T-helper 1 cell treated with Interleukin-12 subunit alpha and Interleukin-12 subunit beta and Interleukin-4 antibody, amounts not matched to agents 30 μg/mL and 1 μg/mL, for 36 hours (primary cell): ENCODE data around the gene ZBTB5.
"Not testable (repeated sequence)": the region's sequence is repeated elsewhere in the genome, so short reads cannot be mapped to it uniquely, and the experiment has no call there.

Experiments
- H3K27ac Mint-ChIP-seq: one replicate; pipeline ENCODE4 v1.8.0; 2021; ENCODE audit warnings: mild to moderate bottlenecking, mixed read lengths
- H3K27me3 Mint-ChIP-seq: one replicate; pipeline ENCODE4 v1.8.0; 2021; ENCODE audit warnings: low read depth, mixed read lengths
- H3K36me3 Mint-ChIP-seq: one replicate; pipeline ENCODE4 v1.8.0; 2021; ENCODE audit warnings: low read depth, mixed read lengths
- H3K4me1 Mint-ChIP-seq: one replicate; pipeline ENCODE4 v1.8.0; 2021; ENCODE audit warnings: low read depth, mixed read lengths
- H3K4me3 Mint-ChIP-seq: one replicate; pipeline ENCODE4 v1.8.0; 2021; ENCODE audit warnings: mild to moderate bottlenecking, moderate library complexity, mixed read lengths
- H3K9me3 Mint-ChIP-seq: one replicate; pipeline ENCODE4 v1.8.0; 2021; ENCODE audit warnings: mixed read lengths

The ZBTB5 gene

GRCh38 chr9:37429441-37430285 lies 35.6 kb downstream of the ZBTB5 start:
- Mint-ChIP-seq H3K27ac (no peak overlapping the region), H3K9me3 (no peaks in the 10 kb centered on the region), H3K4me1 (no peaks in the 10 kb centered on the region), H3K4me3 (no peak overlapping the region), H3K36me3 (peaks cover 8% of the 10 kb centered on the region), H3K27me3 (no peaks in the 10 kb centered on the region)

GRCh38 chr9:37428345-37428744 lies 36.9 kb downstream of the ZBTB5 start:
- no peak overlapping the region for H3K27ac Mint-ChIP-seq
- H3K4me3 Mint-ChIP-seq: no peak overlapping the region
- no peaks in the 10 kb centered on the region for H3K9me3 Mint-ChIP-seq
- peaks cover 6% of the 10 kb centered on the region for H3K4me1 Mint-ChIP-seq
- H3K27me3 Mint-ChIP-seq: no peaks in the 10 kb centered on the region
- H3K36me3 Mint-ChIP-seq: peaks cover 6% of the 10 kb centered on the region

- no peak overlapping the region for H3K27ac Mint-ChIP-seq
- H3K4me3 Mint-ChIP-seq: no peak overlapping the region
- H3K9me3 Mint-ChIP-seq: no peaks in the 10 kb centered on the region
- H3K4me1 Mint-ChIP-seq: peaks cover 14% of the 10 kb centered on the region
- peaks cover 8% of the 10 kb centered on the region for H3K36me3 Mint-ChIP-seq
- H3K27me3 Mint-ChIP-seq: no peaks in the 10 kb centered on the region
These were observed 38.4 kb downstream of the ZBTB5 start for GRCh38 chr9:37426846-37427245.

GRCh38 chr9:37426431-37426830 lies 38.8 kb downstream of the ZBTB5 start:
- H3K9me3 Mint-ChIP-seq, H3K36me3 Mint-ChIP-seq, H3K4me3 Mint-ChIP-seq, H3K27ac Mint-ChIP-seq, H3K27me3 Mint-ChIP-seq: not testable (repeated sequence)
- peaks cover 15% of the 10 kb centered on the region for H3K4me1 Mint-ChIP-seq

- no peaks in the 10 kb centered on the region for H3K9me3 Mint-ChIP-seq
- peaks cover 8% of the 10 kb centered on the region for H3K36me3 Mint-ChIP-seq
- H3K27ac Mint-ChIP-seq: no peak overlapping the region
- H3K4me1 Mint-ChIP-seq: peaks cover 15% of the 10 kb centered on the region
- no peak overlapping the region for H3K4me3 Mint-ChIP-seq
- no peaks in the 10 kb centered on the region for H3K27me3 Mint-ChIP-seq
These were observed 39.9 kb downstream of the ZBTB5 start for GRCh38 chr9:37425298-37425752.

- peaks cover 15% of the 10 kb centered on the region for H3K4me1 Mint-ChIP-seq
- H3K27ac Mint-ChIP-seq: no peak overlapping the region
- no peaks in the 10 kb centered on the region for H3K27me3 Mint-ChIP-seq
- no peaks in the 10 kb centered on the region for H3K9me3 Mint-ChIP-seq
- H3K36me3 Mint-ChIP-seq: peaks cover 8% of the 10 kb centered on the region
- H3K4me3 Mint-ChIP-seq: no peak overlapping the region
These were observed 40.5 kb downstream of the ZBTB5 start for GRCh38 chr9:37424686-37425297.

- H3K9me3 Mint-ChIP-seq: no peaks in the 10 kb centered on the region
These were observed 41.0 kb downstream of the ZBTB5 start for GRCh38 chr9:37424204-37424685.

GRCh38 chr9:37423508-37423907 lies 41.7 kb downstream of the ZBTB5 start:
- Mint-ChIP-seq H3K27ac (peak overlapping the region; percentile 80), H3K4me3 (peak overlapping the region; percentile 96), H3K9me3 (no peaks in the 10 kb centered on the region), H3K27me3 (peaks cover 3% of the 10 kb centered on the region), H3K36me3 (peaks cover 8% of the 10 kb centered on the region), H3K4me1 (peaks cover 19% of the 10 kb centered on the region)

More at GRCh38 chr9:37424204-37424685, 41.0 kb downstream of the ZBTB5 start:
- H3K4me1 Mint-ChIP-seq: peaks cover 15% of the 10 kb centered on the region
- H3K27ac Mint-ChIP-seq: no peak overlapping the region
- no peaks in the 10 kb centered on the region for H3K27me3 Mint-ChIP-seq
- H3K4me3 Mint-ChIP-seq: no peak overlapping the region
- H3K36me3 Mint-ChIP-seq: peaks cover 8% of the 10 kb centered on the region

GRCh38 chr9:37422289-37423104 lies 42.8 kb downstream of the ZBTB5 start, which contains the start of gene GRHPR:
TSS of gene GRHPR (plus strand) at chr9:37422696. CDS start at chr9:37422751, 55 bp downstream.
- Mint-ChIP-seq H3K9me3 (no peaks in the 10 kb centered on the region), H3K4me1 (peaks cover 19% of the 10 kb centered on the region), H3K36me3 (peaks cover 8% of the 10 kb centered on the region), H3K4me3 (peak within 1 kb of the TSS; percentile 96), H3K27me3 (peaks cover 3% of the 10 kb centered on the region), H3K27ac (peak within 1 kb of the TSS; percentile 90)

GRCh38 chr9:37421914-37422288 lies 43.3 kb downstream of the ZBTB5 start:
- H3K36me3 Mint-ChIP-seq: peaks cover 8% of the 10 kb centered on the region
- no peaks in the 10 kb centered on the region for H3K9me3 Mint-ChIP-seq
- H3K27me3 Mint-ChIP-seq: peaks cover 3% of the 10 kb centered on the region
- H3K4me3 Mint-ChIP-seq: peak overlapping the region; percentile 96
- peak overlapping the region; percentile 90 for H3K27ac Mint-ChIP-seq
- peaks cover 19% of the 10 kb centered on the region for H3K4me1 Mint-ChIP-seq

- Mint-ChIP-seq H3K9me3 (no peaks in the 10 kb centered on the region), H3K36me3 (peaks cover 2% of the 10 kb centered on the region), H3K4me3 (no peak overlapping the region), H3K27me3 (peaks cover 3% of the 10 kb centered on the region), H3K27ac (no peak overlapping the region), H3K4me1 (peaks cover 19% of the 10 kb centered on the region)
These were observed 44.7 kb downstream of the ZBTB5 start for GRCh38 chr9:37420271-37421215.

GRCh38 chr9:37419204-37419603 lies 46.0 kb downstream of the ZBTB5 start:
- no peak overlapping the region for H3K4me3 Mint-ChIP-seq
- H3K9me3 Mint-ChIP-seq: no peaks in the 10 kb centered on the region
- H3K27ac Mint-ChIP-seq: no peak overlapping the region
- H3K4me1 Mint-ChIP-seq: peaks cover 23% of the 10 kb centered on the region
- peaks cover 2% of the 10 kb centered on the region for H3K36me3 Mint-ChIP-seq
- H3K27me3 Mint-ChIP-seq: peaks cover 3% of the 10 kb centered on the region

- H3K9me3 Mint-ChIP-seq: no peaks in the 10 kb centered on the region
- no peak overlapping the region for H3K27ac Mint-ChIP-seq
- H3K4me1 Mint-ChIP-seq: peaks cover 14% of the 10 kb centered on the region
- peaks cover 2% of the 10 kb centered on the region for H3K36me3 Mint-ChIP-seq
- peaks cover 3% of the 10 kb centered on the region for H3K27me3 Mint-ChIP-seq
- no peak overlapping the region for H3K4me3 Mint-ChIP-seq
These were observed 47.2 kb downstream of the ZBTB5 start for GRCh38 chr9:37417857-37418618.
